Measurements from ENCODE around the gene PTPRR.

The PTPRR gene

DNA sequence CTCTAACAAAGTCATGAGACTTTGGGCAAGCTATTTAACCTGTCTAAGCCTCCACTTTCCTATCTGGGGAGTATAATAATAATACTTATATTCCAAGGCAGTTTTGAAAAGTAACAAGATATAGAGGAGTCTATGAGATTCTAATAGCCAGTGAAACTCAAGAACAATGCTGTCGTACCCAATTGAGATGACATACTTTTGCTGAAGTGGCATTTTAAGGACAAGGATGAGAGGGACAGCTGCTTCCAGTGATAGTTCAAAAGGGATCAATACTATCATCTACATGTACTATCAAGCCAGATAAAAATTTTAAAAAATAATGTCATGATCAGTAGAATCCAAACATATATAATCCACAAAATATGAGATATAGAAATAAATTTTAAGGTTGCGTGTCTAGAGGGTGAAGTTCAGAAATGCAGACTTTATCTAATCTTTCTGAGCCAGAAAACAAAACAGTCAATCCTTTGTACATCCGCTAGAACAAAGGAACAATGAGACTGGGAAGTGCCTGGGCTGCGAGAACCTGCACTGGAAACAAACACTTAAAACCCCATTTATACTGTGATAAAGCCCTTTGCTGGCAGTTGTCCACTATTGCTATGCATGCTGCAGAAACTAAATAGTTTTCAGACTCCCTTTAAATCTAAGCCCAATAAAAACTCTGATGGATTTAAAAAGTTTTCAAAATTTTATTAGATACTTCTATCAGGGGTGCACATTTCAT is 321.9 kb downstream of the PTPRR start:
- Histone ChIP-seq H3K4me3 (ENCODE audit: low read depth, low read length) (no peak overlapping the region), H3K36me3 (ENCODE audit: control insufficient read depth, insufficient read depth, low read length) (no peaks in the 10 kb centered on the region), H3K9ac (ENCODE audit: low read depth, low read length) (no peak overlapping the region), H3K9me3 (ENCODE audit: control insufficient read depth, insufficient read depth, low read length) (no peaks in the 10 kb centered on the region), H3K27me3 (ENCODE audit: control insufficient read depth, insufficient read depth, low read length) (no peaks in the 10 kb centered on the region), H3K4me1 (ENCODE audit: control insufficient read depth, insufficient read depth, low read length) (no peaks in the 10 kb centered on the region)

DNA sequence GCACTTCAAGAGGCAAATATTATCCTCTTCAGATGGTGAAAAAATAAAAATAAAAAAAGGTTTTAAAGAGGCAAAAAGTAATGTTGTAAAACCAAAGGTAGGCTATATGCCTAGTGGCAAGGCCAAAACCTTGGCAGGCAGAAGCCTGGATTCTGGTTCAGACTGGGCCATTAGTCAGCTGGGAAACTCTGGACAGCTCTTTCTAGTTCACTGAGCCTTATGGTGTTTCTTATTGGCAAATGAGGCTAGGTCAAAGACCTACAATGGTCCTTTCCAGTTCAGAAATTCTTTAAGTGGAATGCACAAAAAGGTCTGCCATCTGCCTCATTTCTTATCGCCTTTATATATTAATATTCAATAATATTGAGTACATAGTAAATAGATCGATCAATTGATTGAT is 327.9 kb downstream of the PTPRR start:
- Histone ChIP-seq H3K36me3 (ENCODE audit: control insufficient read depth, insufficient read depth, low read length) (no peaks in the 10 kb centered on the region), H3K9me3 (ENCODE audit: control insufficient read depth, insufficient read depth, low read length) (no peaks in the 10 kb centered on the region), H3K27me3 (ENCODE audit: control insufficient read depth, insufficient read depth, low read length) (no peaks in the 10 kb centered on the region), H3K4me3 (ENCODE audit: low read depth, low read length) (no peak overlapping the region), H3K9ac (ENCODE audit: low read depth, low read length) (no peak overlapping the region), H3K4me1 (ENCODE audit: control insufficient read depth, insufficient read depth, low read length) (no peaks in the 10 kb centered on the region)

DNA sequence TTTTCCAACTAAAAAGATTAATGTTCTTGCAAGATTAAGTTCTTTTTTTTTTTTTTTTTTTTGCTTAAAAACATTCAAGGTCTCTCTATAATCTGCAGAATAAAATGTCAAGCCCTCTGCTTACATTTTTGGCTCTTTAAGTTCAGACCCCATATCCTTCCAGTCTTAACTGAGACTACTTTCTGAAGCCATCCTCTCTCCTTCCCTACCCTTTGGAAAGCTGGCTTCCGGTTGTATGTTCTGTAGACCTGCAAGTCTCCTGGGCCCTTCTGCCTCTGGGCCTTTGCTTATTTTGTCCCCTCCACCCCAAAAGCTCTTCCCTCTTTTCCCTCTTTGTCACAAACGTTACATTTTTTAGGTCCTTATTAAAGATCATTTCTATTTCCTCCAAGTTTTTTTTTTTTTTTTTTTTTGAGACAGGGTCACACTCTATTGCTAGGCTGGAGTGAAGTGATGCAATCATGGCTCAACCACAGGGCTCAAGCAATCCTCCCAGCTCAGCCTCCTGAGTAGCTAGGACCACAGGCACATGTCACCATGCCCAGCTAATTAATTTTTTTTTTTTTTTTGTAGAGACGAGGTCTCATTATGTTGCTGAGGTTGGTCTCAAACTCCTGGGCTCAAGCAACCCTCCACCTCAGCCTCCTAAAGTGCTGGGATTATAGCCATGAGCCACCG is 329.9 kb downstream of the PTPRR start:
- Histone ChIP-seq H3K4me3 (ENCODE audit: low read depth, low read length) (no peak overlapping the region), H3K27me3 (ENCODE audit: control insufficient read depth, insufficient read depth, low read length) (no peaks in the 10 kb centered on the region), H3K36me3 (ENCODE audit: control insufficient read depth, insufficient read depth, low read length) (no peaks in the 10 kb centered on the region), H3K9ac (ENCODE audit: low read depth, low read length) (no peak overlapping the region), H3K4me1 (ENCODE audit: control insufficient read depth, insufficient read depth, low read length) (no peaks in the 10 kb centered on the region), H3K9me3 (ENCODE audit: control insufficient read depth, insufficient read depth, low read length) (no peaks in the 10 kb centered on the region)

DNA sequence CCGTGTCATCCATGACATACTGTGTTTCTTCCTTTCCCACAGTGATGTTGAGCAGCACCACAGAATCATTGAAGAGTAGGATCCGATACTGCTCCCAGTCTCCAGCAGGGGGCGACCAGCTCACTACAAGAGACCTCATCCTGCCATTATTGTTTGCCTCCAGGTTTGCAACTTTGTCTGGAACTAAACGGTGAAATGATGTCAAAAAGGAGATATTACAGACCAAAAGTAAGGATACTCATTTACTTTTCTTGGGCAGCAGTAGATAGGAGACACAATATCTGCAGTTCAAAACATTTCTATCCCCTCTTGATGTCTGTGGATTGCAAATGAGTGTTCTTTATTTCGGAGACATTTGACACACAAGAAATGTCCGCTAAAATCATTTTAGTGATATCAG is 330.5 kb downstream of the PTPRR start:
- H3K4me1 ChIP-seq (ENCODE audit: control insufficient read depth, insufficient read depth, low read length) = no peaks in the 10 kb centered on the region
- H3K27me3 ChIP-seq (ENCODE audit: control insufficient read depth, insufficient read depth, low read length) = no peaks in the 10 kb centered on the region
- no peak overlapping the region for H3K4me3 ChIP-seq (ENCODE audit: low read depth, low read length)
- H3K9me3 ChIP-seq (ENCODE audit: control insufficient read depth, insufficient read depth, low read length) = no peaks in the 10 kb centered on the region
- no peak overlapping the region for H3K9ac ChIP-seq (ENCODE audit: low read depth, low read length)
- H3K36me3 ChIP-seq (ENCODE audit: control insufficient read depth, insufficient read depth, low read length) = no peaks in the 10 kb centered on the region

All from iPS-15b (cell line).